Transverse colon (tissue), 4 donors: ENCODE measurements around the gene MYMK. TPM values are rescaled to one million over a fixed set of nuclear protein-coding genes. Genes with fewer than 3 reads are reported as not detected.

Experiments used
- DNase-seq: peaks from one replicate; pipeline ENCODE4 v3.0.0-alpha.2; 2019
- H3K27ac ChIP-seq, 4 donors: fragments of 200-600 bp; sonication (generic); 2 replicates each; pipeline ENCODE4 v1.5.1; 2016 to 2018; ENCODE audit warnings: inconsistent platforms in 4 of 4
- H3K27me3 ChIP-seq: fragments of 200-600 bp; sonication (generic); 2 replicates; pipeline ENCODE4 v1.5.1; 2017; ENCODE audit warnings: inconsistent platforms
- H3K36me3 ChIP-seq, 4 donors: fragments of 200-600 bp; sonication (generic); 2 replicates each; pipeline ENCODE4 v1.5.1; 2017 to 2019; ENCODE audit warnings: inconsistent platforms in 4 of 4
- H3K4me1 ChIP-seq, 4 donors: fragments of 200-600 bp; sonication (generic); 2 replicates each; pipeline ENCODE4 v1.5.1; 2017 to 2020; ENCODE audit warnings: inconsistent platforms in 4 of 4
- H3K4me3 ChIP-seq, 4 donors: fragments of 200-600 bp; sonication (generic); 1 replicate in 1 of 4; 2 replicates in 3 of 4; pipeline versions ENCODE4 v1.5.1 to v1.6.1; 2017 to 2019; ENCODE audit warnings: inconsistent platforms in 4 of 4
- H3K9me3 ChIP-seq, 2 donors: fragments of 200-600 bp; sonication (generic); 2 replicates each; pipeline ENCODE4 v1.5.1; 2017 to 2019; ENCODE audit warnings: inconsistent platforms in 2 of 2
- CTCF ChIP-seq, 5 experiments: fragments of 200-600 bp in 3 of 5; fragments of 450-650 bp in 2 of 5; sonication (generic) in 3 of 5; IDR thresholded peaks; 1 replicate in 2 of 5; 2 replicates in 3 of 5; pipeline ENCODE4 v1.5.1; 2016 to 2017; ENCODE audit warnings: antibody characterized with exemption in 5 of 5, inconsistent platforms in 3 of 5, mild to moderate bottlenecking in 2 of 5, moderate library complexity in 1 of 5
- EP300 ChIP-seq: sonication (generic); formaldehyde crosslinking; IDR thresholded peaks from one replicate; pipeline ENCODE4 v1.6.1; 2017; ENCODE audit warnings: antibody characterized with exemption, low read depth
- POLR2A ChIP-seq: fragments of 450-650 bp; IDR thresholded peaks from one replicate; pipeline ENCODE4 v1.6.1; 2016; ENCODE audit warnings: antibody characterized with exemption, mild to moderate bottlenecking, moderate library complexity
- POLR2AphosphoS5 ChIP-seq, 3 donors: sonication (generic); formaldehyde crosslinking; IDR thresholded peaks; one replicate each; pipeline ENCODE4 v1.6.1; 2016; ENCODE audit warnings: antibody characterized with exemption in 3 of 3
- WGBS, 2 donors: methylation state at CpG; one replicate each; pipeline ENCODE4 v1.1.5; 2018; ENCODE audit warnings: low coverage in 1 of 2; 5-methylcytosine and 5-hydroxymethylcytosine counted together
- in situ Hi-C, 4 donors: fragments of 200-750 bp; cut with MboI; loops; one replicate each; pipeline versions ENCODE4 v1.15.0 to v1.15.1; 2017; ENCODE audit warnings: low sequenced_read_pairs in 3 of 4, low pct_ligation_motif_present in 1 of 4, low pct_unique_long_range_greater_than_20kb in 1 of 4
- intact Hi-C: fragments of 100-400 bp; cut with DNase I; formaldehyde crosslinking; loops from one replicate; pipeline ENCODE4 v1.15.1; 2023; ENCODE audit warnings: low total_unique reads
- total RNA-seq, 4 donors: library from RNA; depleted of rRNA; stranded (reverse); fragments of >200 nt; gene quantifications; one replicate each; pipeline ENCODE4 v1.1.0, GENCODE V29; 2016

Gene MYMK
- total RNA-seq, 4 donors from 2014 or later: not detected

GRCh38 chr9:133514460-133515239, 10.1 kb downstream of the MYMK start:
- no peaks in the 10 kb centered on the region for H3K27me3 ChIP-seq
- in situ Hi-C loops (no loop called here), intact Hi-C loops (loop anchor here (5.0 kb wide), 1 partner anchor 1732 kb away; no protein-coding TSS in a partner anchor)
- peaks cover 4 to 6% (median 5%) of the 10 kb centered on the region in 4 donors for H3K4me1 ChIP-seq
- no peak for DNase-seq
- no peaks in the 10 kb centered on the region for H3K36me3 ChIP-seq
- no peak overlapping the region for H3K27ac ChIP-seq
- 20 to 32% methylated on average over 2 to 13 of the region's 14 CpGs for WGBS, 2 donors
- no peaks in the 10 kb centered on the region for H3K9me3 ChIP-seq
- TF ChIP-seq POLR2A (no peak), POLR2AphosphoS5 (IDR thresholded peaks at IDR 0.05) (no peak), CTCF (IDR thresholded peaks at IDR 0.05) (no peak), EP300 (no peak)
- H3K4me3 ChIP-seq: no peak overlapping the region

- TF ChIP-seq POLR2AphosphoS5 (IDR thresholded peaks at IDR 0.05) (no peak), POLR2A (no peak), EP300 (no peak), CTCF (IDR thresholded peaks at IDR 0.05) (no peak)
- Histone ChIP-seq H3K36me3 (no peaks in the 10 kb centered on the region), H3K4me1 (peaks cover 12 to 16% (median 13%) of the 10 kb centered on the region in 4 donors), H3K9me3 (no peaks in the 10 kb centered on the region), H3K4me3 (no peak overlapping the region), H3K27me3 (no peaks in the 10 kb centered on the region), H3K27ac (no peak overlapping the region)
- intact Hi-C loops (loop anchor here (5.0 kb wide), 1 partner anchor 1731 kb away; no protein-coding TSS in a partner anchor), in situ Hi-C loops (no loop called here)
- 75% methylated on average over 27 of the region's 28 CpGs; no CpG with 5 or more reads in 1 of the 2 donors for WGBS, 2 donors
- DNase-seq: no peak
Observed at GRCh38 chr9:133513214-133514100, 11.3 kb downstream of the MYMK start.

GRCh38 chr9:133512253-133513213, 12.2 kb downstream of the MYMK start:
- Histone ChIP-seq H3K9me3 (no peaks in the 10 kb centered on the region), H3K27ac (no peak overlapping the region), H3K4me3 (no peak overlapping the region), H3K4me1 (peaks cover 12 to 16% (median 13%) of the 10 kb centered on the region in 4 donors), H3K27me3 (peaks cover 5% of the 10 kb centered on the region), H3K36me3 (no peaks in the 10 kb centered on the region)
- TF ChIP-seq CTCF (IDR thresholded peaks at IDR 0.05) (no peak), EP300 (no peak), POLR2A (no peak), POLR2AphosphoS5 (IDR thresholded peaks at IDR 0.05) (no peak)
- DNase-seq: no peak
- 90 to 92% methylated on average over 9 to 19 of the region's 19 CpGs for WGBS, 2 donors
- intact Hi-C loops (loop anchor here (5.0 kb wide), 1 partner anchor 1730 kb away; no protein-coding TSS in a partner anchor), in situ Hi-C loops (no loop called here)
